T-helper 2 cell treated with Interferon-gamma antibody and Interleukin-4, amounts not matched to agents 100 ng/mL and 5 ng/mL, for 36 hours (primary cell): ENCODE measurements around the gene SNX15. TPM values are rescaled to one million over a fixed set of nuclear protein-coding genes. Genes with fewer than 3 reads are reported as not detected.

ENCODE experiments used
- intact Hi-C: fragments of 100-400 bp; cut with micrococcal nuclease; formaldehyde crosslinking; loops from one replicate; pipeline ENCODE4 v1.15.1; 2023
- total RNA-seq: library from RNA; stranded (reverse); gene quantifications from 2 replicates; pipeline ENCODE4 v1.2.3, GENCODE V29; 2022

SNX15 gene
- total RNA-seq, 1 donor from 2014 or later: 27.7 TPM

- intact Hi-C loops: loop anchor here (1.0 to 5.0 kb wide), 7 partner anchors 12 to 167 kb away; partner anchors contain the start of genes ATG2A, FAU, MRPL49 and SAC3D1
Observed at GRCh38 chr11:65083834-65084597, 56.8 kb downstream of the SNX15 start, which contains the start of the genes CDCA5 and ZFPL1. Gene CDCA5 (minus strand): TSS chr11:65084040. CDS start chr11:65083978, 62 bp downstream. Gene ZFPL1 (plus strand): TSS chr11:65084222. CDS start chr11:65084699, 477 bp downstream.

- intact Hi-C loops: loop anchor here (1.0 to 5.0 kb wide), 7 partner anchors 12 to 167 kb away; partner anchors contain the start of genes ATG2A, FAU, MRPL49 and SAC3D1
Observed at GRCh38 chr11:65084598-65085375, 57.5 kb downstream of the SNX15 start.

DNA sequence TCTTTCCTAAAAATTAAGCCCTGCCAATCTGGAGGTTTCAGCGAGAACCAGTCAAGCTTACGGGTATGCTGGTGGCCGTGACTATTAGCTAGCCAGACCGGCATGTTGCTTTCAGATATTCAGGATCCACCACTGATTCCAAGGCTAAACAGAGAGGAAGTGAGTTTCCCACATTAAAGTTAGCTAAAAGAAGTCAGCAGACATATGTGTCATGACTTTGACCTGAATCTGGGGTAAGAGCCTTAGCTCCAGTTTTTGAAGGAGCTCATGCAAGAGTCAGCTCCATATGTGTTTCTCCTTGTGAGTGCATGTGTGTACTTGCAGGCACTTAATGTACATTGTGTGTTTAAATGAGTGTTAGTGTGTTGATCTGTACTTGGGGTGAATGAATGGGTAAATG is 58.2 kb downstream of the SNX15 start:
- intact Hi-C loops: no loop called here

DNA sequence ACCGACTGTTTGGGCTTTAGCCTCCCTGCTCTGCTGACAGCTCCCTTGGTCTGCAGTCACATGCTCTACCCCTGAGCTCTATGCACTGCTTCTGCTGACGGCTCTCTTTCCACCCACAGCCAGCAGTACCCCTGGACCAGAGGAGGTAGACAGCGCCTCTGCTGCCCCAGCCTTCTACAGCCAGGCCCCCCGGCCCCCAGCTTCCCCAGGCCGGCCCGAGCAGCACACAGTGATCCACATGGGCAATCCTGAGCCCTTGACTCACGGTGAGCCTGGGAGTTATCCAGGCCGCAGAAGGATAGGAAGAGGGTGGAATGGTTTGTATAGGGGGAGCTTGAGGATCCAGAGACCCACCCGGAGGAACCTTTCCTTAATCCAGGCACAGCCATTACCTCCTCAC is 59.6 kb downstream of the SNX15 start:
- intact Hi-C loops: no loop called here

GRCh38 chr11:65087216-65087615 is 60.0 kb downstream of the SNX15 start:
- intact Hi-C loops: no loop called here

GRCh38 chr11:65087827-65088226 is 60.6 kb downstream of the SNX15 start:
- intact Hi-C loops: no loop called here

GRCh38 chr11:65089621-65090020 is 62.4 kb downstream of the SNX15 start:
- intact Hi-C loops: no loop called here

Other genes starting within 250 kb of the SNX15 start
- gene SF1, start 248.9 kb upstream of the SNX15 start, total RNA-seq: 492 and 527 TPM in 2 replicates
- gene MAP4K2, start 224.2 kb upstream of the SNX15 start, total RNA-seq: 72.5 and 79.7 TPM in 2 replicates
- gene MEN1, start 216.9 kb upstream of the SNX15 start, total RNA-seq: 31.5 and 33.1 TPM in 2 replicates
- 0.50 and 0.82 TPM in 2 replicates for gene CDC42BPG, start 182.8 kb upstream of the SNX15 start, total RNA-seq
- gene EHD1, start 148.8 kb upstream of the SNX15 start, total RNA-seq: 106 TPM in 2 replicates
- gene ATG2A, start 110.2 kb upstream of the SNX15 start, total RNA-seq: 19.6 and 20.9 TPM in 2 replicates
- 7.5 and 8.9 TPM in 2 replicates for gene PPP2R5B, start 102.8 kb upstream of the SNX15 start, total RNA-seq
- not detected in 2 replicates for gene GPHA2, start 91.5 kb upstream of the SNX15 start, total RNA-seq
- gene MAJIN, start 55.3 kb upstream of the SNX15 start, total RNA-seq: not detected in 2 replicates
- not detected in 2 replicates for gene BATF2, start 30.5 kb upstream of the SNX15 start, total RNA-seq
- 60.1 and 65.7 TPM in 2 replicates for gene ARL2, start 13.3 kb upstream of the SNX15 start, total RNA-seq
- gene SAC3D1, start 13.8 kb downstream of the SNX15 start, total RNA-seq: 23.0 and 24.0 TPM in 2 replicates
- gene NAALADL1, start 31.1 kb downstream of the SNX15 start, total RNA-seq: 8.5 and 9.8 TPM in 2 replicates
- 91.5 and 93.2 TPM in 2 replicates for gene CDCA5, start 56.6 kb downstream of the SNX15 start, total RNA-seq
- gene ZFPL1, start 56.8 kb downstream of the SNX15 start, total RNA-seq: 29.5 and 31.7 TPM in 2 replicates
- 135 and 139 TPM in 2 replicates for gene VPS51, start 68.8 kb downstream of the SNX15 start, total RNA-seq
- gene TM7SF2, start 84.4 kb downstream of the SNX15 start, total RNA-seq: 23.9 and 27.7 TPM in 2 replicates
- 9.4 and 9.6 TPM in 2 replicates for gene ZNHIT2, start 90.3 kb downstream of the SNX15 start, total RNA-seq
- gene FAU, start 94.7 kb downstream of the SNX15 start, total RNA-seq: 995 and 1,039 TPM in 2 replicates
- gene MRPL49, start 94.9 kb downstream of the SNX15 start, total RNA-seq: 45.5 and 50.4 TPM in 2 replicates
- 48.5 and 50.4 TPM in 2 replicates for gene SYVN1, start 107.1 kb downstream of the SNX15 start, total RNA-seq
- gene SPDYC, start 142.8 kb downstream of the SNX15 start, total RNA-seq: not detected in 2 replicates
- gene CAPN1, start 154.5 kb downstream of the SNX15 start, total RNA-seq: 205 and 209 TPM in 2 replicates
- 64.5 and 69.8 TPM in 2 replicates for gene POLA2, start 234.5 kb downstream of the SNX15 start, total RNA-seq